Astrocyte of the cerebellum (primary cell): Measurements from ENCODE around the gene TTLL11.
A peak's percentile ranks its signal among the peaks of the same experiment; 100 is the strongest.

ENCODE experiments used
- DNase-seq: peaks from one replicate; pipeline ENCODE4 v3.0.0-alpha.2; 2011; ENCODE audit warnings: low read depth
- H3K4me3 ChIP-seq: 2 replicates; pipeline ENCODE4 v1.5.1; 2011; ENCODE audit warnings: mild to moderate bottlenecking, low read depth, low read length, moderate library complexity
- CTCF ChIP-seq: IDR thresholded peaks from 2 replicates; pipeline ENCODE4 v1.5.1; 2012; ENCODE audit warnings: low read length, low read depth, moderate library complexity, mild to moderate bottlenecking; ENCODE audit errors: missing control alignments
- in situ Hi-C: cut with HindIII; loops from 2 replicates; pipeline ENCODE4 v1.10.0; 2017; ENCODE audit warnings: low sequenced_read_pairs

TTLL11 gene

GRCh38 chr9:122039234-122039633, 53.9 kb downstream of the TTLL11 start:
- in situ Hi-C loops = no loop called here
- no peak overlapping the region for H3K4me3 ChIP-seq
- no peak for DNase-seq
- no peak for TF ChIP-seq CTCF

- no peak overlapping the region for H3K4me3 ChIP-seq
- in situ Hi-C loops = no loop called here
- DNase-seq = peak; percentile 15
- no peak for TF ChIP-seq CTCF
Observed at GRCh38 chr9:122036988-122037387, 56.1 kb downstream of the TTLL11 start.

GRCh38 chr9:122036408-122036807, 56.7 kb downstream of the TTLL11 start:
- H3K4me3 ChIP-seq = no peak overlapping the region
- no peak for DNase-seq
- no peak for TF ChIP-seq CTCF
- in situ Hi-C loops = no loop called here

GRCh38 chr9:122033775-122034373, 59.2 kb downstream of the TTLL11 start:
- no peak overlapping the region for H3K4me3 ChIP-seq
- TF ChIP-seq CTCF = no peak
- no peak for DNase-seq
- in situ Hi-C loops = no loop called here

- no peak for DNase-seq
- in situ Hi-C loops = no loop called here
- no peak for TF ChIP-seq CTCF
- H3K4me3 ChIP-seq = no peak overlapping the region
Observed at GRCh38 chr9:122032346-122032745, 60.8 kb downstream of the TTLL11 start.

- no peak overlapping the region for H3K4me3 ChIP-seq
- no peak for TF ChIP-seq CTCF
- no peak for DNase-seq
- in situ Hi-C loops = no loop called here
Observed at GRCh38 chr9:122031776-122032175, 61.3 kb downstream of the TTLL11 start.
